Ramos (cell line): ENCODE results near the gene FKBP7.
"Not testable (repeated sequence)": the region's sequence is repeated elsewhere in the genome, so short reads cannot be mapped to it uniquely, and the experiment has no call there.

Experiments
- in situ Hi-C: fragments of 300-500 bp; cut with MboI; formaldehyde crosslinking; loops from one replicate; pipeline ENCODE4 v1.14.3; 2022; ENCODE audit warnings: low sequenced_read_pairs; ENCODE audit not compliant: unreplicated experiment

Gene FKBP7

GRCh38 chr2:178478439-178479274, at the start of gene FKBP7:
Gene FKBP7, minus strand, starts transcription at chr2:178478600. Its CDS starts 101 bp downstream, at chr2:178478499.
- in situ Hi-C loops: no loop called here

- in situ Hi-C loops: no loop called here
Measured at GRCh38 chr2:178527592-178527991, 49.2 kb upstream of the FKBP7 start.

GRCh38 chr2:178526256-178526655, 47.9 kb upstream of the FKBP7 start:
- in situ Hi-C loops: no loop called here

GRCh38 chr2:178525460-178525859, 47.1 kb upstream of the FKBP7 start:
- in situ Hi-C loops: not testable (repeated sequence)

GRCh38 chr2:178525010-178525409, 46.6 kb upstream of the FKBP7 start:
- in situ Hi-C loops: not testable (repeated sequence)

- in situ Hi-C loops: no loop called here
Measured at GRCh38 chr2:178523596-178524134, 45.3 kb upstream of the FKBP7 start.

GRCh38 chr2:178522950-178523595, 44.7 kb upstream of the FKBP7 start:
- in situ Hi-C loops: no loop called here

- in situ Hi-C loops: no loop called here
Measured at GRCh38 chr2:178521304-178522150, 43.1 kb upstream of the FKBP7 start.

GRCh38 chr2:178517496-178517895, 39.1 kb upstream of the FKBP7 start:
- in situ Hi-C loops: no loop called here

- in situ Hi-C loops: no loop called here
Measured at GRCh38 chr2:178514664-178515063, 36.3 kb upstream of the FKBP7 start.

- in situ Hi-C loops: no loop called here
Measured at GRCh38 chr2:178513876-178514275, 35.5 kb upstream of the FKBP7 start.

- in situ Hi-C loops: no loop called here
Measured at GRCh38 chr2:178512484-178512883, 34.1 kb upstream of the FKBP7 start.

- in situ Hi-C loops: no loop called here
Measured at GRCh38 chr2:178510384-178510783, 32.0 kb upstream of the FKBP7 start.

- in situ Hi-C loops: no loop called here
Measured at GRCh38 chr2:178508646-178509045, 30.2 kb upstream of the FKBP7 start.

GRCh38 chr2:178506949-178507348, 28.5 kb upstream of the FKBP7 start:
- in situ Hi-C loops: no loop called here

GRCh38 chr2:178506524-178506923, 28.1 kb upstream of the FKBP7 start:
- in situ Hi-C loops: no loop called here

- in situ Hi-C loops: no loop called here
Measured at GRCh38 chr2:178506101-178506500, 27.7 kb upstream of the FKBP7 start.

GRCh38 chr2:178502751-178503150, 24.4 kb upstream of the FKBP7 start:
- in situ Hi-C loops: no loop called here

GRCh38 chr2:178499640-178500039, 21.2 kb upstream of the FKBP7 start:
- in situ Hi-C loops: no loop called here

GRCh38 chr2:178498137-178498536, 19.7 kb upstream of the FKBP7 start:
- in situ Hi-C loops: no loop called here
